Keratinocyte (primary cell): ENCODE data around the gene APOL3.

Experiments used
- EZH2 ChIP-seq: IDR thresholded peaks from one replicate; pipeline ENCODE4 v1.6.1; 2012; ENCODE audit warnings: inconsistent platforms, mild to moderate bottlenecking, low read length, moderate library complexity
- TF ChIP-seq, protein P1 (sequence below), 3 experiments: IDR thresholded peaks in 1 of 3; conservative IDR thresholded peaks in 1 of 3; optimal IDR thresholded peaks in 1 of 3; 2 replicates in 2 of 3; 3 replicates in 1 of 3; pipeline versions ENCODE3 to v1.5.1; 2011; ENCODE audit warnings: low read length in 3 of 3, mild to moderate bottlenecking in 3 of 3, moderate library complexity in 2 of 3, control low read depth in 1 of 3, inconsistent platforms in 1 of 3; ENCODE audit not compliant: insufficient read depth in 2 of 3; ENCODE audit errors: extremely low read depth in 1 of 3

DNA sequence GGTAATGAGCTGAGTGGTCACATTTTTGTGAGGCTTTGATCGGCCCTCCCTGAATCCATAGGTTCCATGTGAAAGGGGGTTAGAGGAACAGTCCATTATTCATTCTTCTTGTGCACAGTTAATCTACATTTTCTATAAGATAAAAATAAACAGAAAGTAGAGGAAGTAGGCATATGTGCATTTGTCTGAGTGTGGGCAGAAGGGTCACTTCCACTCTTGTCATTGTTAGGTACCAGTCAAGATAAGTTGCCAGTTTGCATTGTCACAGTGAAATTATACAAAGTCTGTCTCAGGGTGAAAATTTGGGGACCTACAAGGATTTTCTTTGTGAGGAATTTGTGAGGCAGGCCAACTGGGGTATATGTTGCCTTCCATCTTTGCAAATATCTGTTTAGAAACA is 45.7 kb upstream of the APOL3 start:
- TF ChIP-seq, protein P1, sequence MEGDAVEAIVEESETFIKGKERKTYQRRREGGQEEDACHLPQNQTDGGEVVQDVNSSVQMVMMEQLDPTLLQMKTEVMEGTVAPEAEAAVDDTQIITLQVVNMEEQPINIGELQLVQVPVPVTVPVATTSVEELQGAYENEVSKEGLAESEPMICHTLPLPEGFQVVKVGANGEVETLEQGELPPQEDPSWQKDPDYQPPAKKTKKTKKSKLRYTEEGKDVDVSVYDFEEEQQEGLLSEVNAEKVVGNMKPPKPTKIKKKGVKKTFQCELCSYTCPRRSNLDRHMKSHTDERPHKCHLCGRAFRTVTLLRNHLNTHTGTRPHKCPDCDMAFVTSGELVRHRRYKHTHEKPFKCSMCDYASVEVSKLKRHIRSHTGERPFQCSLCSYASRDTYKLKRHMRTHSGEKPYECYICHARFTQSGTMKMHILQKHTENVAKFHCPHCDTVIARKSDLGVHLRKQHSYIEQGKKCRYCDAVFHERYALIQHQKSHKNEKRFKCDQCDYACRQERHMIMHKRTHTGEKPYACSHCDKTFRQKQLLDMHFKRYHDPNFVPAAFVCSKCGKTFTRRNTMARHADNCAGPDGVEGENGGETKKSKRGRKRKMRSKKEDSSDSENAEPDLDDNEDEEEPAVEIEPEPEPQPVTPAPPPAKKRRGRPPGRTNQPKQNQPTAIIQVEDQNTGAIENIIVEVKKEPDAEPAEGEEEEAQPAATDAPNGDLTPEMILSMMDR (optimal IDR thresholded peaks at IDR 0.05 in 1 of 3, IDR thresholded peaks at IDR 0.05 in 1 of 3, conservative IDR thresholded peaks at IDR 0.05 in 1 of 3; ENCODE audit: extremely low read depth in 1 of 3, insufficient read depth in 2 of 3, low read length in 3 of 3) = no peak
- TF ChIP-seq EZH2 = no peak
